Activated CD4-positive, CD25-positive, alpha-beta regulatory T cell treated with anti-CD3 and anti-CD28 coated beads, Interleukin-2, amount 50 U/mL, for 72 hours (primary cell): ENCODE data around the gene TSSK2.

Source experiments
- DNase-seq: peaks from one replicate; pipeline ENCODE4 v3.0.0; 2021

TSSK2 gene

DNA sequence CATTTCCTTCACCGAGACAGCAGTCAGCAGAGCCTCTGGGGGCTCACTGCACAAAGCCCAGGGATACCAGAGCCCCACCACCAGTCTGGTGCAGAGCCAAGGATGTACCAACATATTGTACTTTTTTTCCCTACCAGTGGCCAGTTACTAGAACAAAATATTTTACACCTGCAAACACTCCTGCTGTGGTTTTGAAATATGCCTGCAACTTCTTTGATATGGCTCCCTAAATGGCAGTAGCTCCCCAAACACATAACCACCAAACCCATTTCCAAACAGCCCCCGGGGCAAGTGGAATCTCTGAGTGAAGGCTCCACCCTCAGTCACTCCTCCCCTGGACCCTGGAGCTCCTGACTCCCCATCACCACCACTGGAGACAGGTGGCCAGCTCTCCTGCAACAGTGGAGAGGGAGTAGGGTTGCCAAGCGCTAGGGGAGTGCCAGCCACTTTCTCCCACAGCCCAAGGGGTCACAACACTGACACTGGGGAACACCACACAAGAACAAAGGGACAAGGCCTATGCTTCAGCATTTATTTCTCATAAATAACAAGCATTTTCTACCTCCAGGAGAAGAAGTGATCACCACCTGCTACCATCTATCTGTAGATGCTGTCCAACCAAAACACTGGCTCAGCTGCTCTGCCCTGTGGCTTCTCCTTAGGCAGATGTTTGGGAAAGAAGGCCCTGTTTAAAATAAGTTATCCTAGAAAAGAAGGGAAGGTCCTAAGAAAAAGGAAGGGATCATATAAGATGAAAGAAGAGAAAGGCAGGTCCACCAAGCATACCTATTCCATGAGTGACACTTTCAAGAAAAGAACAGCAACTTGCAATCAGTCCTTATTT is 24.0 kb upstream of the TSSK2 start:
- no peak for DNase-seq

DNA sequence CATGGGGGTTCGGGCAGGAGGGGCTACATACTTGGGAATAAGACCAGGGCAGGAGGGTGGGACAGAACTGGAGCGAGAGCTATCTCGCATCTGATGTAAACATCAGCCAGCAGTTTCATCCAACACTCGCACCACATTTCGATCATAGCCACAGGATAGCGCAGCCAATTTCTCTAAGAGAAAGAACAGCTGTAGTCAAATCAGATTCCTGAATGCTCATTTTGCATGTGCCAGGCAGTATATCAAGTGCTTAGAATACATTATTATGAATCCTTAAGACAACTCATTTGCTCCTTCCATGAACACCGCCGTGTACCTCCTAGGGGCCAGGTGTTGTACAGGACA is 23.4 kb upstream of the TSSK2 start:
- DNase-seq = no peak

GRCh38 chr22:19108807-19109197 is 22.3 kb upstream of the TSSK2 start:
- DNase-seq = no peak

DNA sequence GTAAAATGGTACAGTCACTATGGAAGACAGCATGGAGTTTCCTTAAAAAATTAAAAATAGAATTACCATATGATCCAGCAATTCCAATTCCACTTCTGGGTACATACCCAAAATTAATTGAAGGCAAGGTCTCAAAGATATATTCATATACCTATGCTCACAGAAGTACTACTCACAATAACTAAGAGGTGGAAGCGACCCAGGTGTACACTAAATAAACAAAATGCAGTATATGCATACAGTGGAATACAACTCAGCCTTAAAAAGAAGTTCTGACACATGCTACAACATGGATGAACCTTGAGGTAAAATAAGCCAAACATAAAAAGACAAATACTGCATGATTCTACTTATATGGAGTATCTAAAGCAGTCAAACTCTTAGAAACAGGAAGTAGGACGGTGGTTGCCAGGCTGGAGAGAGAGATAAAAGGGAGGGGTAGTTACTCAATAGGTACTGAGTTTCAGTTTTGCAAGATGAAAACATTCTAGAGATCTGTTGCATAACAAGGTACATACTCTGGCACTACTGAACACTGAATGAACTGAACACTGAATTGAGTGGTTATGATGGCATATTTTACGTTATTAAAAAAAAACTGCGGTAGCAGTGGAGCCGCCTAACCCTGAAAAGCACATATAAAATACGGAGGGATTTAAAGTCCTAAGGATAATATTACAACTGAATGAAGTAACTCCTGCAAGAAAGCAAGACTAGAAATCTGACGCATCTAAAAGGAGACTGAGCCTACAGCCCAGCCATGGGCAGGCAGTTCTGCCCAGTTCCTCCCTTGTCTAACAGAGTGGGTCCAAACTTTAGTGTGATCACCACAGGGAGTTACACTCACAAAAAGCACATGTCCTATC is 21.7 kb upstream of the TSSK2 start:
- no peak for DNase-seq

DNA sequence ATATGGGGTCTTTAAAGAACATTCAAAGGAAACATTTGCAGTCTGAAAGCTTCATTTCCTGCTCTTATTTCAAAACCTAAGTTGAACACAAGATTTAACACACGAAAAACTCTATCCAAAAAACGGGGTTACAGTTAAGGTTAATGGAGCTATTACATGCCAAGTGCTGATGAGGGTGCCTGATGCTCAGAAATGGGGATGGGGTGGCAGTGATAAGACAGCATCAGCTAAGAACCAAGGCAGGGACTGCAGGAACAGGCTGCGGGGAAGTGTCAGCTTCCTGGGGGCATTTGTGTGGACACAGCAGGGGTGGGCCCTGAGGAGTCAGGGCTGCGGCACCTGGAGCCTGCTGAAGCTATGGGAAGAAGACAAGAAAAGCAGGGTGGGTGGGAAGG is 21.0 kb upstream of the TSSK2 start:
- DNase-seq = no peak

- no peak for DNase-seq
Observed at GRCh38 chr22:19110646-19111045, 20.5 kb upstream of the TSSK2 start.

- no peak for DNase-seq
Observed at GRCh38 chr22:19111140-19111539, 20.0 kb upstream of the TSSK2 start.

DNA sequence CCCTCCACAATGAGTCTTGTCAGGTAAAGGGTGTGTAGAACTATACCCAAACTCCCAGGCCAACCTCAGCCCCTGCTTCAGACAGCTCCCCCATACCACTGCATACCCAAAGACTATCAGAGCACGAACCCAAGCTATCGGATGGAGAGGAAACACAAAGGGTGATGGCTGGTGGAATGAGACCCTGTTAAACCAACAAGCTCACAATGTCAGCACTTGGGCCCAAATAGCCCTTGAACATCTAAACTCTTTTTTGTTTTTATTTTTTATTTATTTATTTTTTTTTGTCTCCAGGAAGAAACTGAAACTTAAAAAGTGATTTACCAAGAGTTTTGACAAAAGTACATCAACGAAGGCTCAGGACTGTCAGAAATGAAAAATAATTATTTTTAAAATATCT is 19.5 kb upstream of the TSSK2 start:
- DNase-seq = no peak

GRCh38 chr22:19113429-19113828 is 17.7 kb upstream of the TSSK2 start:
- no peak for DNase-seq

GRCh38 chr22:19114984-19115552 is 16.0 kb upstream of the TSSK2 start:
- no peak for DNase-seq

- DNase-seq = no peak
Observed at GRCh38 chr22:19115628-19116027, 15.5 kb upstream of the TSSK2 start.

- DNase-seq = no peak
Observed at GRCh38 chr22:19117111-19117512, 14.0 kb upstream of the TSSK2 start.

GRCh38 chr22:19118329-19118880 is 12.7 kb upstream of the TSSK2 start:
- DNase-seq = no peak

- DNase-seq = no peak
Observed at GRCh38 chr22:19119949-19120348, 11.2 kb upstream of the TSSK2 start.

- DNase-seq = no peak
Observed at GRCh38 chr22:19120829-19121630, 10.1 kb upstream of the TSSK2 start.

- DNase-seq = peak; percentile 55
Observed at GRCh38 chr22:19121631-19122142, 9.4 kb upstream of the TSSK2 start.

DNA sequence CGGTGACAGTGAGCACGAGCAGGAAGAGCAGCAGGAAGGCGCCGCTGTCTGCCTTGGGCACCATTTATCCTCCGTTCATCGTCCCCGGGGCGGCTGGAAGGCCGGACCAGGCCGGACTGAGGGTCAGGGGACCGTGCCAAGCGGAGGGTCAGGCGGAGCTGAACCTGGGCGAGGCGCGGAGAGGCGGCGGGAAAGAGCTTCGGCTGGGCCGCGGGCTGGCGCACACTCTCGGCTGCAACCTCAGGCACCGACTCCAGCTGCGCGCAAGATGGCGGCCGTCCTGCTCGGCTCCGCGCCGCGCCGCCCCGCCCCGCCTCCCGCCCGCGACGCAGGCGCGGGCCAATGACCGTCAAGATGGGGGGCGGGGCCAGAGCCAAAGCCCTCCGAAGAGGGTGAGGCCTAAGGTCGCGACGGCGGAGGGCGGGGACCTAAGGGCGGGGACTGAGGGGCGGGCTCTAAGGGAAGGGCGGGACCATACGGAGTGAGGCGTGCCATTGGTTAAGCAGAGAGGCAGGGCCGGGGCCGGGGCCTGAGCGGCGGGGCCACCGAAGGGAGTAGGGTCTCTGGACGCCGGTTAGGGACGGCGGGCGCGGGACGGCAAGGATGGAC is 8.9 kb upstream of the TSSK2 start, which contains the start of gene DGCR2:
TSS of gene DGCR2 (minus strand) at position 270 of the 609 bp plus-strand sequence. CDS start at position 64, 206 bp downstream.
- peak; percentile 94 for DNase-seq

DNA sequence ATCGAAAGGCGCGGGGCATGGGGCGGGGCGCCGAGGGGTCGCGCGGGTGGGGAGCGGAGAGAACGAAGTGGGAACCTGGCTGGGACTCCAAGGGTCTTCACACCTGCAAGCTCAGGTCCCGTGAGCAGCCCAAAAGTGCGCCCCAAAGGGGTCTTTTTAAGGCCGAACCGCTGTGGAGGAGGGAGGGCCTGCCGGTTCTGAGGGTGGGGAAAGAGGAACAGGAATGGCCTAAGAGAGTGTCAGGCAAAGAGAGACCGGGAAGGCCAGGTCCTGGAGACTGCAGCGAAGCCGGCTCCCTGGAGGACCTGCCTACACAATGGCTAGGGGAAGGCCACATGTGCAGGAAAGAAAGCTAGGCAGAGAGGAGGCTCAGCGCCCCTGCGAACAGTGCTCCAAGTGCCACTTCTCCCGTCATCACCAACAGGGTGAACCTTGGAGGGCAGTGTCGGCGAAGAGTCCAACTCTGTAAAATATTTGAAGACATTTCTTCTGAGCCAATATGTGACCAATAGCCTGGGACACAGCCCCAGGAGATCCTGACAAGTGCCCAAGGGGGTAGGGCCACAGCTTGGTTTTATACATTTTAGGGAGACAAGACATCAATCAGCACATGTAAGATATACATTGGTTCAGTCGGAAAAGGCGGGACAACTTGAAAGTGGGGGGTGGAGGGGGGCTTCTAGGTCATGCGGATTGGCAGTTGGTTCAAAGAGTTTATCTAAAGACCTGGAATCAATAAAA is 8.2 kb upstream of the TSSK2 start:
- no peak for DNase-seq

GRCh38 chr22:19123936-19124335 is 7.2 kb upstream of the TSSK2 start:
- DNase-seq = no peak

DNA sequence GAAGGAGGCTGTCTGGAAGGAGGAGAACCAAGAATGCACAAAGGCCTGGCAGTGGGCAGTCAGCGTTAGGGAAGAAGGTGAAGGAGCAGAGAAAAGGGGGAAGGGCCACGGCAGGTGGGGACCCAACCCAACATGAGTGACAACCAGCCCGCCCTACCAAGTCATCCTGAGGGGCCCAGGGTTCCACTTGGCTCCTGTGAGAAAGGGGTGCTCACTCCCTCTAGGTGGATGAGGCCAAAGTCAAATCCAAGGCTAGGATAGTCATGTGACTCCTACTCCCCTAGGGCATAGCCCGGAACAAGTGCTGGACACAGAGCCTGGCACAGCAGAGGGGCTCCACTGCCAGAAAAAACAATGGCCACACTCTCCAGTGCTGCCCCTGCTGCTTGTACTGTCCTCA is 6.7 kb upstream of the TSSK2 start:
- no peak for DNase-seq

GRCh38 chr22:19125011-19125410 is 6.1 kb upstream of the TSSK2 start:
- no peak for DNase-seq
